ENCODE results near the gene IRF2BPL.
"Not testable (repeated sequence)": the region's sequence is repeated elsewhere in the genome, so short reads cannot be mapped to it uniquely, and the experiment has no call there.

The IRF2BPL gene

DNA sequence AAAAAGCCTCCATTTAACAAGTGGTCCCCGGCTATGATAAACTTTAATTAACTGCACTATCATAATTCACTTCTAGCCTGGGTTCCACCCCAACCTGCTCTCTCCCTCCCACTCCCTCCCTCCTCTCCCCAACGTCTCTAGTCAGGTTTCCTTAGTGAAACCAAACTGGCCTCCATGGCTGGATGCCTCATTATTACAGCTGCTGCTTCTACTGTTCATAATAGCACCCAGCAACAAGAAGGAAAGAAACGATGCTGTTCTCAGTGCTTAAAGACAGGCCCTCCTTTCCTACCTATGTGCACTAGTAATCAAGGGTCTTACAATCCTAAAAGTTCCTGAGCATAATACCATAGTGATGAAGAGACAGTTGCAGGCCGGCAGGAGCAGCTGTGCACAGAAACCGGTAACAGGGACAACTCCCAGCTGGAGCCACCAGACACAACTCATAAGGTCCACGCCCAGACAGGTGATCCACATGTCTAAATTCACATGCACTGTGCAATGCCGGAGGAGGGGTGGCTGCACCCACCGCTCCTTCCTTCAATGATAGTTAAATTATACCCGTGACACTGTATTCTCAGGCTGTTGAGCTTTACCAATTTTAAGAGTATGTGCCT, 6.2 kb downstream of the IRF2BPL start:
- Histone ChIP-seq H3K4me3 (replicated peaks; ENCODE audit: insufficient read depth, low read length) (no peak overlapping the region), H3K27ac (replicated peaks) (no peak overlapping the region), H3K27me3 (ENCODE audit: insufficient read depth, poor library complexity, severe bottlenecking) (no peaks in the 10 kb centered on the region)
- TF ChIP-seq SPI1 (IDR thresholded peaks at IDR 0.05; ENCODE audit: borderline replicate concordance, low read depth) (no peak), GABPA (IDR thresholded peaks at IDR 0.05; ENCODE audit: low read depth) (no peak), POLR2AphosphoS5 (IDR thresholded peaks at IDR 0.05; ENCODE audit: low read depth) (no peak)
- TF ChIP-seq, protein P1, sequence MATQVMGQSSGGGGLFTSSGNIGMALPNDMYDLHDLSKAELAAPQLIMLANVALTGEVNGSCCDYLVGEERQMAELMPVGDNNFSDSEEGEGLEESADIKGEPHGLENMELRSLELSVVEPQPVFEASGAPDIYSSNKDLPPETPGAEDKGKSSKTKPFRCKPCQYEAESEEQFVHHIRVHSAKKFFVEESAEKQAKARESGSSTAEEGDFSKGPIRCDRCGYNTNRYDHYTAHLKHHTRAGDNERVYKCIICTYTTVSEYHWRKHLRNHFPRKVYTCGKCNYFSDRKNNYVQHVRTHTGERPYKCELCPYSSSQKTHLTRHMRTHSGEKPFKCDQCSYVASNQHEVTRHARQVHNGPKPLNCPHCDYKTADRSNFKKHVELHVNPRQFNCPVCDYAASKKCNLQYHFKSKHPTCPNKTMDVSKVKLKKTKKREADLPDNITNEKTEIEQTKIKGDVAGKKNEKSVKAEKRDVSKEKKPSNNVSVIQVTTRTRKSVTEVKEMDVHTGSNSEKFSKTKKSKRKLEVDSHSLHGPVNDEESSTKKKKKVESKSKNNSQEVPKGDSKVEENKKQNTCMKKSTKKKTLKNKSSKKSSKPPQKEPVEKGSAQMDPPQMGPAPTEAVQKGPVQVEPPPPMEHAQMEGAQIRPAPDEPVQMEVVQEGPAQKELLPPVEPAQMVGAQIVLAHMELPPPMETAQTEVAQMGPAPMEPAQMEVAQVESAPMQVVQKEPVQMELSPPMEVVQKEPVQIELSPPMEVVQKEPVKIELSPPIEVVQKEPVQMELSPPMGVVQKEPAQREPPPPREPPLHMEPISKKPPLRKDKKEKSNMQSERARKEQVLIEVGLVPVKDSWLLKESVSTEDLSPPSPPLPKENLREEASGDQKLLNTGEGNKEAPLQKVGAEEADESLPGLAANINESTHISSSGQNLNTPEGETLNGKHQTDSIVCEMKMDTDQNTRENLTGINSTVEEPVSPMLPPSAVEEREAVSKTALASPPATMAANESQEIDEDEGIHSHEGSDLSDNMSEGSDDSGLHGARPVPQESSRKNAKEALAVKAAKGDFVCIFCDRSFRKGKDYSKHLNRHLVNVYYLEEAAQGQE (IDR thresholded peaks at IDR 0.05; ENCODE audit: insufficient replicate concordance, low read depth), result no peak
- TF ChIP-seq, protein P2, sequence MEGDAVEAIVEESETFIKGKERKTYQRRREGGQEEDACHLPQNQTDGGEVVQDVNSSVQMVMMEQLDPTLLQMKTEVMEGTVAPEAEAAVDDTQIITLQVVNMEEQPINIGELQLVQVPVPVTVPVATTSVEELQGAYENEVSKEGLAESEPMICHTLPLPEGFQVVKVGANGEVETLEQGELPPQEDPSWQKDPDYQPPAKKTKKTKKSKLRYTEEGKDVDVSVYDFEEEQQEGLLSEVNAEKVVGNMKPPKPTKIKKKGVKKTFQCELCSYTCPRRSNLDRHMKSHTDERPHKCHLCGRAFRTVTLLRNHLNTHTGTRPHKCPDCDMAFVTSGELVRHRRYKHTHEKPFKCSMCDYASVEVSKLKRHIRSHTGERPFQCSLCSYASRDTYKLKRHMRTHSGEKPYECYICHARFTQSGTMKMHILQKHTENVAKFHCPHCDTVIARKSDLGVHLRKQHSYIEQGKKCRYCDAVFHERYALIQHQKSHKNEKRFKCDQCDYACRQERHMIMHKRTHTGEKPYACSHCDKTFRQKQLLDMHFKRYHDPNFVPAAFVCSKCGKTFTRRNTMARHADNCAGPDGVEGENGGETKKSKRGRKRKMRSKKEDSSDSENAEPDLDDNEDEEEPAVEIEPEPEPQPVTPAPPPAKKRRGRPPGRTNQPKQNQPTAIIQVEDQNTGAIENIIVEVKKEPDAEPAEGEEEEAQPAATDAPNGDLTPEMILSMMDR (IDR thresholded peaks at IDR 0.05; ENCODE audit: insufficient read depth, low read length), result no peak
- no peak for DNase-seq (ENCODE audit: low read depth in 1 of 2, low spot score in 1 of 2)

DNA sequence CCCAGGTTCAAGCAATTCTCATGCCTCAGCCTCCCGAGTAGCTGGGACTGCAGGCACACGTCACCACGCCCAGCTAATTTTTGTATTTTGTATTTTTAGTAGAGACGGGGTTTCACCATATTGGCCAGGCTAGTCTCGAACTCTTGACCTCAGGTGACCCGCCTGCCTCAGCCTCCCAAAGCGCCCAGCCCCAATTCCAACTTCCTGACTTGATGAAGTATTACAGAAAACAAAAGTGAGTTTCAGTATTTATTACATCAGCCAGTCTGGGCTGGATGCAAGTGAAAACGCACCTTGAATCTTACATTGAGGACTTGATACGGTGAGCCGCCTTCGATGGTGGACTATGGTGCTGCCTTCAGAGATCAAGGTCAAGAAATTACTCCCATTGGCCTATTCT, 7.1 kb downstream of the IRF2BPL start:
- not testable (repeated sequence) for DNase-seq (ENCODE audit: low read depth in 1 of 2, low spot score in 1 of 2); H3K4me3 ChIP-seq (replicated peaks; ENCODE audit: insufficient read depth, low read length); H3K27ac ChIP-seq (replicated peaks); H3K27me3 ChIP-seq (ENCODE audit: insufficient read depth, poor library complexity, severe bottlenecking)

DNA sequence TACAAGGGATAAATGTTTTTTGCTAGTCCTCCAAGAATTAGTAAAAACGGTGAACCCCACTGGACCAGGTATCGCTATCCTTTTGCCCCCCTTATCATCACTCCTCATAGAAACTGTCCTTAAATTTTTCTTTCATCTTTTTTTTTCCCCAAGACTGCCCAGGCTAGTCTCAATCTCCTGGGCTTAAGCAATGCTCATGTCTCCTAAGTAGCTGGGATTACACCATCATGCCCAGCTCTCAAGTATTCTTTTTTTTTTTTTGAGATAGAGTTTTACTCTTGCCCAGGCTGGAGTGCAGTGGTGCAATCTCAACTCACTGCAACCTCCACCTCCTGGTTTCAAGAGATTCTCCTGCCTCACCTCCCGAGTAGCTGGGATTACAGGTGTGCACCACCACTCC, 9.7 kb downstream of the IRF2BPL start:
- Histone ChIP-seq H3K27ac (replicated peaks) (no peak overlapping the region), H3K4me3 (replicated peaks; ENCODE audit: insufficient read depth, low read length) (no peak overlapping the region), H3K27me3 (ENCODE audit: insufficient read depth, poor library complexity, severe bottlenecking) (no peaks in the 10 kb centered on the region)
- DNase-seq (ENCODE audit: low read depth in 1 of 2, low spot score in 1 of 2), result no peak
- TF ChIP-seq, protein P1 (IDR thresholded peaks at IDR 0.05; ENCODE audit: insufficient replicate concordance, low read depth), result no peak
- no peak for TF ChIP-seq GABPA (IDR thresholded peaks at IDR 0.05; ENCODE audit: low read depth)
- TF ChIP-seq, protein P2 (IDR thresholded peaks at IDR 0.05; ENCODE audit: insufficient read depth, low read length), result no peak
- no peak for TF ChIP-seq SPI1 (IDR thresholded peaks at IDR 0.05; ENCODE audit: borderline replicate concordance, low read depth)
- TF ChIP-seq POLR2AphosphoS5 (IDR thresholded peaks at IDR 0.05; ENCODE audit: low read depth), result no peak

DNA sequence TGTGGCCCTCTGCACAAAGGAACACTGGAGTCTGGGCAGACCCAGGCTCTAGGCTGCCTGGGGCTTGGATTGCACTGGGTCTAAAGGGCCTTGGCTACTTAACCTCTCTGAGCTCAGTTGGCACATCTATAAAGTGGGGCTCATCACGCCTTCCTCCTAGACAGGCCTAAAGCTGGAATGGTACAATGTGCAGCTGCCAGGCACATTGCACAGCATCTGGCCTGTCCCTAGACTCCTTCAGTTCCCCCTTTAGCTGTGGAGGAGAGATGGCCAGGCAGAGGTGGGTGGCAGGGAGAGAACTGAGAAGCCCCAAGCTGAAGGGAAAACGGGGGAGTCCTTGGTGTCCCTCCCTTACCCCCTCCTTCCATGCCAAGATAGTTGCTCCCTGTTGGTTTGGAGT, 10.8 kb downstream of the IRF2BPL start:
- TF ChIP-seq, protein P1 (IDR thresholded peaks at IDR 0.05; ENCODE audit: insufficient replicate concordance, low read depth), result no peak
- TF ChIP-seq GABPA (IDR thresholded peaks at IDR 0.05; ENCODE audit: low read depth) (no peak), SPI1 (IDR thresholded peaks at IDR 0.05; ENCODE audit: borderline replicate concordance, low read depth) (no peak), POLR2AphosphoS5 (IDR thresholded peaks at IDR 0.05; ENCODE audit: low read depth) (no peak)
- TF ChIP-seq, protein P2 (IDR thresholded peaks at IDR 0.05; ENCODE audit: insufficient read depth, low read length), result no peak
- DNase-seq (ENCODE audit: low read depth in 1 of 2, low spot score in 1 of 2), result no peak
- H3K4me3 ChIP-seq (replicated peaks; ENCODE audit: insufficient read depth, low read length), result no peak overlapping the region
- H3K27me3 ChIP-seq (ENCODE audit: insufficient read depth, poor library complexity, severe bottlenecking), result no peaks in the 10 kb centered on the region
- no peak overlapping the region for H3K27ac ChIP-seq (replicated peaks)

Data from HL-60 (cell line).